A673 (cell line): Measurements from ENCODE around the gene PRPF6. TPM values are rescaled to one million over a fixed set of nuclear protein-coding genes. Genes with fewer than 3 reads are reported as not detected.

ENCODE experiments used
- BruUV-seq: library from RNA; stranded (reverse); fragments of 400-500 nt; replicated peaks from 2 replicates; lab custom pipeline; 2021; lab: Mats Ljungman, UMichigan
- CTCF ChIA-PET: fragments of 300-600 bp; sonication (Branson Sonifier 250); formaldehyde crosslinking; loops from one replicate; lab custom pipeline; 2022; ENCODE audit warnings: antibody characterized with exemption; lab: Charles Lee
- POLR2A ChIA-PET: fragments of 300-600 bp; sonication (Branson Sonifier 250); formaldehyde crosslinking; loops from one replicate; lab custom pipeline; 2022; ENCODE audit warnings: antibody characterized with exemption; ENCODE audit not compliant: low non-redundant PET; lab: Charles Lee
- DNase-seq: peaks from one replicate; pipeline ENCODE4 v3.0.0-alpha.2; 2015; ENCODE audit warnings: low spot score
- H3K27ac ChIP-seq: fragments of 200-600 bp; sonication (generic); 2 replicates; pipeline ENCODE4 v1.5.1; 2016; ENCODE audit warnings: mixed run types, low read depth, mild to moderate bottlenecking, mixed read lengths, antibody characterized with exemption, low read length; ENCODE audit not compliant: poor library complexity, severe bottlenecking
- H3K27me3 ChIP-seq: fragments of 200-600 bp; sonication (generic); replicated peaks from 2 replicates; pipeline ENCODE4 v1.6.1; 2017; ENCODE audit warnings: mixed run types, low read depth, mild to moderate bottlenecking, mixed read lengths, antibody characterized with exemption, low read length; ENCODE audit not compliant: insufficient read depth, poor library complexity
- H3K36me3 ChIP-seq: fragments of 200-600 bp; sonication (generic); 2 replicates; pipeline ENCODE4 v1.6.1; 2016; ENCODE audit warnings: mixed run types, mild to moderate bottlenecking, mixed read lengths, antibody characterized with exemption, low read length; ENCODE audit not compliant: insufficient read depth, poor library complexity, severe bottlenecking
- H3K4me1 ChIP-seq: fragments of 200-600 bp; sonication (generic); 2 replicates; pipeline ENCODE4 v1.6.1; 2017; ENCODE audit warnings: mixed run types, mild to moderate bottlenecking, mixed read lengths, antibody characterized with exemption, low read length; ENCODE audit not compliant: insufficient read depth, poor library complexity, severe bottlenecking
- H3K4me3 ChIP-seq: fragments of 200-600 bp; sonication (generic); 2 replicates; pipeline ENCODE4 v1.5.1; 2016; ENCODE audit warnings: low read depth, mixed run types, mild to moderate bottlenecking, mixed read lengths, low read length; ENCODE audit not compliant: poor library complexity, severe bottlenecking
- H3K9me3 ChIP-seq: fragments of 200-600 bp; sonication (generic); 2 replicates; pipeline ENCODE4 v1.6.1; 2016; ENCODE audit warnings: mixed run types, low read depth, mild to moderate bottlenecking, mixed read lengths, antibody characterized with exemption, low read length; ENCODE audit not compliant: poor library complexity, severe bottlenecking
- EZH2 ChIP-seq: fragments of 200-600 bp; sonication (generic); IDR thresholded peaks from 2 replicates; pipeline ENCODE4 v1.6.1; 2017; ENCODE audit warnings: borderline replicate concordance, low read depth, mild to moderate bottlenecking, mixed read lengths, antibody characterized with exemption, low read length; ENCODE audit not compliant: poor library complexity, severe bottlenecking
- intact Hi-C: fragments of 100-400 bp; cut with micrococcal nuclease; formaldehyde crosslinking; loops from one replicate; pipeline ENCODE4 v1.10.0; 2022; ENCODE audit not compliant: unreplicated experiment
- total RNA-seq: library from RNA; stranded (reverse); gene quantifications from 2 replicates; pipeline ENCODE4 v1.2.3, GENCODE V29; 2021
- TF ChIP-seq, protein P1 (sequence below): fragments of 300-800, 200-600 bp; sonication (generic); conservative IDR thresholded peaks from 2 replicates; pipeline ENCODE4 v1.5.1; 2017; ENCODE audit warnings: low read depth, mild to moderate bottlenecking, antibody characterized with exemption, low read length, moderate library complexity, mixed read lengths

The PRPF6 gene
- total RNA-seq, 1 experiment from 2014 or later = 86.3 TPM

DNA sequence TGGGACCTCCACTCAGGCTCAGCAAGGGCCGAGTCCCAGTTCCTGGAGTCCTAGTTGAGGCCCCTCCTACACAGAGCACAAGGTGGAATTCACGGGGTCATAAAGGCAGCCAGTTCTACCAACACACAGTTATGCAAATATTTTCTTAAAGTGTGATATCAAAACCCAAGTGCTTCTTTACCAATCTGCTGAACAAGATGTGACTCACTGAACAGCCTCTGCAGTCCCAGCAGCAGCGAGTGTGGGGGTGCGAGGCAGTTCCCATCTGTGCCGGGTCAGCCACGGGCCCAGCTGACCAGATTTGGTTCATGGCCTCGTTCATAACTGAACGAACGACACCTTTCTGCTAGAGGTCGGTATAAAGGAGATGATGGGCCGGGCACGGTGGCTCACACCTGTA, 77.6 kb downstream of the PRPF6 start:
- no peak for TF ChIP-seq EZH2
- TF ChIP-seq, protein P1, sequence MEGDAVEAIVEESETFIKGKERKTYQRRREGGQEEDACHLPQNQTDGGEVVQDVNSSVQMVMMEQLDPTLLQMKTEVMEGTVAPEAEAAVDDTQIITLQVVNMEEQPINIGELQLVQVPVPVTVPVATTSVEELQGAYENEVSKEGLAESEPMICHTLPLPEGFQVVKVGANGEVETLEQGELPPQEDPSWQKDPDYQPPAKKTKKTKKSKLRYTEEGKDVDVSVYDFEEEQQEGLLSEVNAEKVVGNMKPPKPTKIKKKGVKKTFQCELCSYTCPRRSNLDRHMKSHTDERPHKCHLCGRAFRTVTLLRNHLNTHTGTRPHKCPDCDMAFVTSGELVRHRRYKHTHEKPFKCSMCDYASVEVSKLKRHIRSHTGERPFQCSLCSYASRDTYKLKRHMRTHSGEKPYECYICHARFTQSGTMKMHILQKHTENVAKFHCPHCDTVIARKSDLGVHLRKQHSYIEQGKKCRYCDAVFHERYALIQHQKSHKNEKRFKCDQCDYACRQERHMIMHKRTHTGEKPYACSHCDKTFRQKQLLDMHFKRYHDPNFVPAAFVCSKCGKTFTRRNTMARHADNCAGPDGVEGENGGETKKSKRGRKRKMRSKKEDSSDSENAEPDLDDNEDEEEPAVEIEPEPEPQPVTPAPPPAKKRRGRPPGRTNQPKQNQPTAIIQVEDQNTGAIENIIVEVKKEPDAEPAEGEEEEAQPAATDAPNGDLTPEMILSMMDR = no peak
- POLR2A ChIA-PET = no interaction called here
- Histone ChIP-seq H3K36me3 (no peaks in the 10 kb centered on the region), H3K27ac (no peak overlapping the region), H3K9me3 (no peaks in the 10 kb centered on the region), H3K27me3 (no peaks in the 10 kb centered on the region), H3K4me3 (no peak overlapping the region), H3K4me1 (peaks cover 12% of the 10 kb centered on the region)
- no TSS peak for BruUV-seq
- no peak for DNase-seq
- intact Hi-C loops = no loop called here
- CTCF ChIA-PET = no interaction called here

DNA sequence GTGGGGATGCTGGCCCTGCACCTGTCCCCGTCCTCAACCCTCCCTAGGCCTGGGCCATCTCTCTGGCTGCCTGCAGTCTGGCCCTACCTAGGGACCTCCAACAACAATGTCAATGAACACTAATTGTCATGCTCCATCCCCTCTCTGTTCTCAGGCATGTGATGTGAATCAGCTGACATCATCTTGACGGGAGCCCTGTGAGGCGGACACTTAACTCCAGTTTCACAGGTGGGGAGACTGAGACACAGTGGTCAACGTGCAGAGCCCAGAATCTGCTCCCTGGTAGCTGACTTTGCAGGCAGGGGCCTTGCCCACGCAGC, 81.3 kb downstream of the PRPF6 start:
- no TSS peak for BruUV-seq

DNA sequence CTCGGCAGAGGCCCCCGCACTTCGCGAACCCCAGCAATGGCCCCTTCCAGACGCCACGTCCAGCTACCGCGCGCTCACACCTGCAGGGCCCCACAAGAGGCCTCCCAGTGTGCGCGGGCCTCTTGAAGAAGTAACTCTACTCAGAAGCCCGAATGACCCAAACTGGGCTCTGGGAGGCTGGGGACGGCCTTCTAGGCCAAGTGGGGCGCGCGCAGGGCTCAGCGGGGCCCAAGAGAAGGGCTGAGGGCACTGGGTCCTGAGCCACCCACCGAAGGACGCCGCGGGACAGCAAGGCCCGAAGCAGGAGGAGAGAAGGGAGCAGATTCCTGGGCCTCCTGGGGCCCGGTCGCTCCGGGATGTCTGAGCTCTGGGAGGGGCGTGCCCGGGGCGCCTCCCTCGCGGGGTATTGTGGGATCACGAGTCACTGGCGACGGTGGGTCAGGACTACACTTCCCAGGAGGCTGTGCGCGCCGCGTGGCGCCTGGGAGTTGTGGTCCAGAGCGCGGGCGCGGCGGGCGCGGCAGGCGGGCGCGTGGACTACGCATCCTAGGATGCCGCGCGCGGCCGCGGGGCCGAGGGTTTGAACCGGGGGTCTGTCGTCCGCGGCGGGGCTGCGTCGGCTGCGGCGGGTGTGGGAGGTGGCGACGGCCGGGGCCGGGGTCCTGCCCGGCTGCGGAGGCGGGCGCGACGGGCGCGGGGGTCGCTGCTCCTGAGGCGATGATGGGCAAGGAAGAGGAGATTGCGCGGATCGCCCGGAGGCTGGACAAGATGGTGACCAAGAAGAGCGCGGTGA, 81.9 kb downstream of the PRPF6 start, which contains the start of gene TCEA2:
Gene TCEA2, plus strand, starts transcription at position 603 of the 793 bp plus-strand sequence. Its CDS starts 115 bp downstream, at position 718.
- POLR2A ChIA-PET = interaction anchor here (0.6 kb wide), 1 partner anchor 1187 kb away, joined by 5 read pairs; no protein-coding TSS in a partner anchor
- no TSS peak for BruUV-seq
- Histone ChIP-seq H3K9me3 (no peaks in the 10 kb centered on the region), H3K36me3 (no peaks in the 10 kb centered on the region), H3K4me3 (peak within 1 kb of the TSS; percentile 93), H3K27me3 (no peaks in the 10 kb centered on the region), H3K4me1 (peaks cover 18% of the 10 kb centered on the region), H3K27ac (peak within 1 kb of the TSS; percentile 74)
- DNase-seq = peak; percentile 98
- intact Hi-C loops = no loop called here
- CTCF ChIA-PET = interaction anchor here (0.7 kb wide), 1 partner anchor 20 kb away, joined by 3 read pairs; no protein-coding TSS in a partner anchor
- no peak for TF ChIP-seq EZH2
- TF ChIP-seq, protein P1 = no peak

More for the DNA sequence above, 81.3 kb downstream of the PRPF6 start:
- TF ChIP-seq, protein P1 = no peak
- TF ChIP-seq EZH2 = no peak
- no peaks in the 10 kb centered on the region for H3K36me3 ChIP-seq
- peaks cover 18% of the 10 kb centered on the region for H3K4me1 ChIP-seq
- CTCF ChIA-PET = no interaction called here
- H3K4me3 ChIP-seq = peak overlapping the region; percentile 93
- intact Hi-C loops = no loop called here
- POLR2A ChIA-PET = interaction anchor here (0.6 kb wide), 1 partner anchor 1187 kb away, joined by 5 read pairs; no protein-coding TSS in a partner anchor
- H3K9me3 ChIP-seq = no peaks in the 10 kb centered on the region
- no peak for DNase-seq
- peak overlapping the region; percentile 74 for H3K27ac ChIP-seq
- H3K27me3 ChIP-seq = no peaks in the 10 kb centered on the region
